GM12891 (cell line): ENCODE results near the gene RAP1GAP.

Source experiments
- POLR2A ChIP-seq: IDR thresholded peaks from 2 replicates; pipeline ENCODE4 v1.6.1; 2011; ENCODE audit warnings: low read depth, low read length, control low read depth
- POLR2AphosphoS5 ChIP-seq: IDR thresholded peaks from 2 replicates; pipeline ENCODE4 v1.6.1; 2011; ENCODE audit warnings: low read depth, low read length, control low read depth
- POU2F2 ChIP-seq: IDR thresholded peaks from 2 replicates; pipeline ENCODE4 v1.6.1; 2011; ENCODE audit warnings: low read depth, mild to moderate bottlenecking, control low read depth, low read length, moderate library complexity
- SPI1 ChIP-seq: IDR thresholded peaks from 2 replicates; pipeline ENCODE4 v1.6.1; 2011; ENCODE audit warnings: low read depth, low read length, control low read depth
- TAF1 ChIP-seq: IDR thresholded peaks from 2 replicates; pipeline ENCODE4 v1.6.1; 2011; ENCODE audit warnings: low read depth, low read length, control low read depth

GRCh38 chr1:21643624-21644023 is 25.5 kb downstream of the RAP1GAP start:
- TF ChIP-seq POLR2AphosphoS5 (no peak), POU2F2 (no peak), POLR2A (no peak), TAF1 (no peak), SPI1 (no peak)
